ENCODE data around the gene CD300LD. TPM values are rescaled to one million over a fixed set of nuclear protein-coding genes. Genes with fewer than 3 reads are reported as not detected.
"Not testable (repeated sequence)": the region's sequence is repeated elsewhere in the genome, so short reads cannot be mapped to it uniquely, and the experiment has no call there.

The CD300LD gene
- total RNA-seq (ENCODE audit: low replicate concordance), result not detected in 2 replicates

- H3K4me3 ChIP-seq (ENCODE audit: low read depth, low read length), result no peak within 1 kb of the TSS
- TF ChIP-seq CTCF (IDR thresholded peaks at IDR 0.05; ENCODE audit: insufficient read depth, low read length), result no peak
- DNase-seq (ENCODE audit: low read depth), result no peak
These were observed at the start of gene CD300LD for GRCh38 chr17:74592087-74592990. Gene CD300LD, minus strand, starts transcription at chr17:74592283. Its CDS starts 81 bp downstream, at chr17:74592202.

GRCh38 chr17:74641224-74641957 is 49.3 kb upstream of the CD300LD start:
- H3K4me3 ChIP-seq (ENCODE audit: low read depth, low read length), result no peak overlapping the region

GRCh38 chr17:74639704-74640151 is 47.6 kb upstream of the CD300LD start:
- no peak for TF ChIP-seq CTCF (IDR thresholded peaks at IDR 0.05; ENCODE audit: insufficient read depth, low read length)
- no peak overlapping the region for H3K4me3 ChIP-seq (ENCODE audit: low read depth, low read length)
- no peak for DNase-seq (ENCODE audit: low read depth)

More at GRCh38 chr17:74641224-74641957, 49.3 kb upstream of the CD300LD start:
- TF ChIP-seq CTCF (IDR thresholded peaks at IDR 0.05; ENCODE audit: insufficient read depth, low read length), result no peak
- no peak for DNase-seq (ENCODE audit: low read depth)

GRCh38 chr17:74637926-74638325 is 45.8 kb upstream of the CD300LD start:
- no peak for TF ChIP-seq CTCF (IDR thresholded peaks at IDR 0.05; ENCODE audit: insufficient read depth, low read length)
- no peak for DNase-seq (ENCODE audit: low read depth)

GRCh38 chr17:74637265-74637664 is 45.2 kb upstream of the CD300LD start:
- no peak for TF ChIP-seq CTCF (IDR thresholded peaks at IDR 0.05; ENCODE audit: insufficient read depth, low read length)
- DNase-seq (ENCODE audit: low read depth), result no peak
- no peak overlapping the region for H3K4me3 ChIP-seq (ENCODE audit: low read depth, low read length)

More at GRCh38 chr17:74637926-74638325, 45.8 kb upstream of the CD300LD start:
- no peak overlapping the region for H3K4me3 ChIP-seq (ENCODE audit: low read depth, low read length)

GRCh38 chr17:74636541-74637085 is 44.5 kb upstream of the CD300LD start:
- DNase-seq (ENCODE audit: low read depth), result not testable (repeated sequence)

GRCh38 chr17:74635418-74635817 is 43.3 kb upstream of the CD300LD start:
- DNase-seq (ENCODE audit: low read depth), result no peak
- no peak for TF ChIP-seq CTCF (IDR thresholded peaks at IDR 0.05; ENCODE audit: insufficient read depth, low read length)

More at GRCh38 chr17:74636541-74637085, 44.5 kb upstream of the CD300LD start:
- H3K4me3 ChIP-seq (ENCODE audit: low read depth, low read length), result not testable (repeated sequence)

More at GRCh38 chr17:74635418-74635817, 43.3 kb upstream of the CD300LD start:
- no peak overlapping the region for H3K4me3 ChIP-seq (ENCODE audit: low read depth, low read length)
